Peyer's patch (tissue), 4 donors: ENCODE data around the gene YIF1A.

Source experiments
- POLR2A ChIP-seq, 2 donors: fragments of 450-650 bp; IDR thresholded peaks; one replicate each; pipeline ENCODE4 v1.5.1; 2017; ENCODE audit warnings: antibody characterized with exemption in 2 of 2, mild to moderate bottlenecking in 2 of 2, moderate library complexity in 2 of 2
- TF ChIP-seq, protein P1 (sequence below), 6 experiments: fragments of 450-650 bp in 4 of 6; fragments of 200-600 bp in 2 of 6; sonication (generic) in 1 of 6; IDR thresholded peaks; one replicate each; pipeline ENCODE4 v1.5.1; 2017 to 2019; ENCODE audit warnings: antibody characterized with exemption in 6 of 6, mild to moderate bottlenecking in 3 of 6, moderate library complexity in 1 of 6

DNA sequence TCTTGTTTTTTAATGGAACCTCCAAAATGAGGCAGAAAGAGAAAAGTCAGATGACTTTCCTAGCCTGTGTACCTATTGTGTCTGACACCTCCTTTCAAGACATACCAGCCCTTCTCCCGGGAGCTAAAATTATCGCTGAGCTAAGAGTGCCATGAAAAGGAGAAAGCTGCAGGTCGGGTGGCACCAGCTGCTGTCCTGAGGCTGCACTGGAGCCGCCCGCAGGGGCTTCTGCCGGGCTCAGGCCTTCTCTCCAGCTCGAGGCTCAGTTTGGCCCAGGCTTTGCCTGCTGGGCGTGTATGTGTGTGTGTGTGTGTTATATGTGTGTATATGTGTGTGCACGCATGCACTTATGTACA lies 48.2 kb downstream of the YIF1A start:
- no peak for TF ChIP-seq POLR2A (IDR thresholded peaks at IDR 0.05)
- TF ChIP-seq, protein P1, sequence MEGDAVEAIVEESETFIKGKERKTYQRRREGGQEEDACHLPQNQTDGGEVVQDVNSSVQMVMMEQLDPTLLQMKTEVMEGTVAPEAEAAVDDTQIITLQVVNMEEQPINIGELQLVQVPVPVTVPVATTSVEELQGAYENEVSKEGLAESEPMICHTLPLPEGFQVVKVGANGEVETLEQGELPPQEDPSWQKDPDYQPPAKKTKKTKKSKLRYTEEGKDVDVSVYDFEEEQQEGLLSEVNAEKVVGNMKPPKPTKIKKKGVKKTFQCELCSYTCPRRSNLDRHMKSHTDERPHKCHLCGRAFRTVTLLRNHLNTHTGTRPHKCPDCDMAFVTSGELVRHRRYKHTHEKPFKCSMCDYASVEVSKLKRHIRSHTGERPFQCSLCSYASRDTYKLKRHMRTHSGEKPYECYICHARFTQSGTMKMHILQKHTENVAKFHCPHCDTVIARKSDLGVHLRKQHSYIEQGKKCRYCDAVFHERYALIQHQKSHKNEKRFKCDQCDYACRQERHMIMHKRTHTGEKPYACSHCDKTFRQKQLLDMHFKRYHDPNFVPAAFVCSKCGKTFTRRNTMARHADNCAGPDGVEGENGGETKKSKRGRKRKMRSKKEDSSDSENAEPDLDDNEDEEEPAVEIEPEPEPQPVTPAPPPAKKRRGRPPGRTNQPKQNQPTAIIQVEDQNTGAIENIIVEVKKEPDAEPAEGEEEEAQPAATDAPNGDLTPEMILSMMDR (IDR thresholded peaks at IDR 0.05) = no peak
